ENCODE data around the gene ADGRG4. TPM values are rescaled to one million over a fixed set of nuclear protein-coding genes. Genes with fewer than 3 reads are reported as not detected.

The ADGRG4 gene
- total and polyA plus RNA-seq, 2 of the 8 experiments (the other 6 are each of a cell fraction or from before 2014, with no cell fraction given): not detected

DNA sequence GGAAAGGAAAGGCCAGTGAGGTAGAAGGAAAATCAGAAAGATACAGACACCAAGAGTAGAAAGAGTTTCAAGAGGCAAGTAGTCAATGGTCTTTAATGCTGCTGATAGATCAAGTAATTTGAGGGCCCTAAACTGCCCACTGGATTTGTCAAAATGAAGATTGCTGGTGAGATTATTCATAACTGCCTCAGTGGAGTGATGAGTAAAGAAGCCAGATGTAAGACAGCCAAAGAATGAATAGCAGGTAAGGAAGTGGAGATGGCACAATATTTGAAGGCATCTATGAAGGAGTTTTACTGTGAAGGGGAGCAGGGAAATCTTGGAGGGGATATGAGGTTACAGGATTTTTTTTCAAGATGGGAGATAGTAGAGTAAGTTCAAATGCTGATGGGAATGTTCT, 147.2 kb downstream of the ADGRG4 start (continued):
- TF ChIP-seq ASH2L (IDR thresholded peaks at IDR 0.05; ENCODE audit: low read length) (no peak), SIN3A (conservative IDR thresholded peaks at IDR 0.05 in 1 of 2, IDR thresholded peaks at IDR 0.05 in 1 of 2; ENCODE audit: low read depth in 1 of 2, low read length in 2 of 2) (no peak)
